ENCODE results near the gene CTF1. TPM values are rescaled to one million over a fixed set of nuclear protein-coding genes. Genes with fewer than 3 reads are reported as not detected.

The CTF1 gene
- total RNA-seq, 4 donors from 2014 or later: 2.3 to 5.6 (median 3.2) TPM

- ATAC-seq (no peak), DNase-seq (no peak)
- Histone ChIP-seq H3K27me3 (no peaks in the 10 kb centered on the region), H3K4me1 (no peaks in the 10 kb centered on the region), H3K4me3 (no peak overlapping the region), H3K9me3 (no peaks in the 10 kb centered on the region), H3K27ac (no peak overlapping the region), H3K36me3 (no peaks in the 10 kb centered on the region)
- in situ Hi-C loops (cut with MboI; ENCODE audit: low sequenced_read_pairs in 4 of 4) (loop anchor here in 2 of 4 donors (5.0 kb wide), 1 partner anchor 68 kb away; no protein-coding TSS in a partner anchor), intact Hi-C loops (cut with DNase I; ENCODE audit: low total_unique reads) (no loop called here)
- no peak for TF ChIP-seq POLR2A (IDR thresholded peaks at IDR 0.05)
- TF ChIP-seq, protein P1, sequence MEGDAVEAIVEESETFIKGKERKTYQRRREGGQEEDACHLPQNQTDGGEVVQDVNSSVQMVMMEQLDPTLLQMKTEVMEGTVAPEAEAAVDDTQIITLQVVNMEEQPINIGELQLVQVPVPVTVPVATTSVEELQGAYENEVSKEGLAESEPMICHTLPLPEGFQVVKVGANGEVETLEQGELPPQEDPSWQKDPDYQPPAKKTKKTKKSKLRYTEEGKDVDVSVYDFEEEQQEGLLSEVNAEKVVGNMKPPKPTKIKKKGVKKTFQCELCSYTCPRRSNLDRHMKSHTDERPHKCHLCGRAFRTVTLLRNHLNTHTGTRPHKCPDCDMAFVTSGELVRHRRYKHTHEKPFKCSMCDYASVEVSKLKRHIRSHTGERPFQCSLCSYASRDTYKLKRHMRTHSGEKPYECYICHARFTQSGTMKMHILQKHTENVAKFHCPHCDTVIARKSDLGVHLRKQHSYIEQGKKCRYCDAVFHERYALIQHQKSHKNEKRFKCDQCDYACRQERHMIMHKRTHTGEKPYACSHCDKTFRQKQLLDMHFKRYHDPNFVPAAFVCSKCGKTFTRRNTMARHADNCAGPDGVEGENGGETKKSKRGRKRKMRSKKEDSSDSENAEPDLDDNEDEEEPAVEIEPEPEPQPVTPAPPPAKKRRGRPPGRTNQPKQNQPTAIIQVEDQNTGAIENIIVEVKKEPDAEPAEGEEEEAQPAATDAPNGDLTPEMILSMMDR (IDR thresholded peaks at IDR 0.05 in 4 of 5, conservative IDR thresholded peaks at IDR 0.05 in 1 of 5): no peak
Measured at GRCh38 chr16:30914830-30915229, 18.4 kb downstream of the CTF1 start.

GRCh38 chr16:30918614-30919013 lies 22.2 kb downstream of the CTF1 start:
- Histone ChIP-seq H3K4me3 (no peak overlapping the region), H3K36me3 (no peaks in the 10 kb centered on the region), H3K9me3 (no peaks in the 10 kb centered on the region), H3K27me3 (no peaks in the 10 kb centered on the region), H3K4me1 (peaks cover 2 to 5% of the 10 kb centered on the region in 2 donors), H3K27ac (no peak overlapping the region)
- intact Hi-C loops (cut with DNase I; ENCODE audit: low total_unique reads): no loop called here
- DNase-seq (no peak), ATAC-seq (no peak)
- in situ Hi-C loops (cut with MboI; ENCODE audit: low sequenced_read_pairs in 4 of 4): loop anchor here in 2 of 4 donors (5.0 kb wide), 1 partner anchor 71 kb away; no protein-coding TSS in a partner anchor
- TF ChIP-seq, protein P1 (IDR thresholded peaks at IDR 0.05 in 4 of 5, conservative IDR thresholded peaks at IDR 0.05 in 1 of 5): no peak
- no peak for TF ChIP-seq POLR2A (IDR thresholded peaks at IDR 0.05)

GRCh38 chr16:30920891-30921290 lies 24.5 kb downstream of the CTF1 start:
- Histone ChIP-seq H3K27ac (no peak overlapping the region), H3K36me3 (no peaks in the 10 kb centered on the region), H3K4me3 (no peak overlapping the region), H3K9me3 (no peaks in the 10 kb centered on the region), H3K4me1 (peaks cover 11% of the 10 kb centered on the region in 2 donors), H3K27me3 (no peaks in the 10 kb centered on the region)
- ATAC-seq (no peak), DNase-seq (no peak)
- intact Hi-C loops (cut with DNase I; ENCODE audit: low total_unique reads) (loop anchor here (1.0 kb wide), 1 partner anchor 77 kb away; no protein-coding TSS in a partner anchor), in situ Hi-C loops (cut with MboI; ENCODE audit: low sequenced_read_pairs in 4 of 4) (loop anchor here in 1 of 4 donors (5.0 kb wide), 1 partner anchor 79 kb away; no protein-coding TSS in a partner anchor)
- TF ChIP-seq, protein P1 (IDR thresholded peaks at IDR 0.05 in 4 of 5, conservative IDR thresholded peaks at IDR 0.05 in 1 of 5): no peak
- TF ChIP-seq POLR2A (IDR thresholded peaks at IDR 0.05): no peak

GRCh38 chr16:30921459-30921747 lies 25.0 kb downstream of the CTF1 start:
- H3K36me3 ChIP-seq: no peaks in the 10 kb centered on the region
- H3K27ac ChIP-seq: peak overlapping the region; percentile 65 to 97 (median 94)
- DNase-seq (no peak), ATAC-seq (no peak)
- intact Hi-C loops (cut with DNase I; ENCODE audit: low total_unique reads): loop anchor here (1.0 kb wide), 1 partner anchor 77 kb away; no protein-coding TSS in a partner anchor
- peaks cover 11% of the 10 kb centered on the region in 2 donors for H3K4me1 ChIP-seq
- in situ Hi-C loops (cut with MboI; ENCODE audit: low sequenced_read_pairs in 4 of 4): loop anchor here in 1 of 4 donors (5.0 kb wide), 1 partner anchor 79 kb away; no protein-coding TSS in a partner anchor
- H3K4me3 ChIP-seq: peak overlapping the region; percentile 57 to 84 (median 70)
- H3K9me3 ChIP-seq: no peaks in the 10 kb centered on the region
- TF ChIP-seq POLR2A (IDR thresholded peaks at IDR 0.05): no peak
- TF ChIP-seq, protein P1 (IDR thresholded peaks at IDR 0.05 in 4 of 5, conservative IDR thresholded peaks at IDR 0.05 in 1 of 5): no peak
- H3K27me3 ChIP-seq: no peaks in the 10 kb centered on the region

All from gastrocnemius medialis (tissue), 4 donors.